ENCODE data around the gene TBC1D21. TPM values are rescaled to one million over a fixed set of nuclear protein-coding genes. Genes with fewer than 3 reads are reported as not detected.

The TBC1D21 gene
- total and polyA plus RNA-seq, 2 of the 4 experiments (the other 2 are of a cell fraction) = not detected

GRCh38 chr15:73843787-73844186, 29.6 kb upstream of the TBC1D21 start:
- no peak overlapping the region for H3K4me2 ChIP-seq (ENCODE audit: low read depth, low read length)
- H4K91ac ChIP-seq (ENCODE audit: insufficient read depth, low read depth, low read length) = no peak overlapping the region
- H2BK20ac ChIP-seq (ENCODE audit: low read depth, low read length) = no peak overlapping the region
- H2AK9ac ChIP-seq (replicated peaks; ENCODE audit: low read depth, low read length, poor library complexity) = no peak overlapping the region
- H3K4me3 ChIP-seq (ENCODE audit: insufficient read depth, low read depth, low read length) = no peak overlapping the region
- H3K27ac ChIP-seq (ENCODE audit: insufficient read depth, low read length) = no peak overlapping the region
- H2BK5ac ChIP-seq (ENCODE audit: low read depth, low read length, poor library complexity, severe bottlenecking) = no peak overlapping the region
- no peak overlapping the region for H2BK120ac ChIP-seq (ENCODE audit: low read depth, low read length)
- no peaks in the 10 kb centered on the region for H3K9me1 ChIP-seq (ENCODE audit: insufficient read depth, low read length)
- H3K27me3 ChIP-seq (ENCODE audit: control insufficient read depth, insufficient read depth, low read length) = peaks cover 64% of the 10 kb centered on the region
- no peak overlapping the region for H4K8ac ChIP-seq (ENCODE audit: low read depth in 2 of 2, low read length in 2 of 2)
- no peaks in the 10 kb centered on the region for H3K9me3 ChIP-seq (ENCODE audit: control insufficient read depth, insufficient read depth, low read length)
- no peaks in the 10 kb centered on the region for H4K20me1 ChIP-seq (ENCODE audit: insufficient read depth, low read length)
- no CpG with 5 or more reads among the region's 1 CpG for WGBS, 2 experiments (ENCODE audit: extremely low coverage in 2 of 2, insufficient read length in 1 of 2)
- H3K36me3 ChIP-seq (ENCODE audit: control insufficient read depth, insufficient read depth, low read length) = no peaks in the 10 kb centered on the region
- dilution Hi-C loops (cut with HindIII; ENCODE audit: low sequenced_read_pairs, unreplicated experiment) (no loop called here), in situ Hi-C loops (cut with MboI; ENCODE audit: low sequenced_read_pairs) (no loop called here), intact Hi-C loops (cut with micrococcal nuclease) (no loop called here)
- H3K79me1 ChIP-seq (ENCODE audit: low read depth in 1 of 2, low read length in 2 of 2) = no peaks in the 10 kb centered on the region
- DNase-seq (no peak), ATAC-seq (ENCODE audit: low read depth) (no peak)
- H3K14ac ChIP-seq (replicated peaks; ENCODE audit: low read depth, low read length) = no peak overlapping the region
- H3K9ac ChIP-seq (ENCODE audit: low read depth, low read length) = no peak overlapping the region
- H4K5ac ChIP-seq (ENCODE audit: low read depth, low read length) = no peak overlapping the region
- ChIA-PET POLR2A (ENCODE audit: unreplicated experiment) (no interaction called here), CTCF (interaction anchor here (0.6 kb wide), 1 partner anchor 926 kb away, joined by 3 read pairs; no protein-coding TSS in a partner anchor)
- H3K4me1 ChIP-seq (ENCODE audit: control insufficient read depth, insufficient read depth, low read length) = no peaks in the 10 kb centered on the region
- no TSS peak for BruUV-seq (replicated peaks)
- no peak overlapping the region for H2AK5ac ChIP-seq (ENCODE audit: low read depth, low read length)
- no peak overlapping the region for H3K4ac ChIP-seq (ENCODE audit: low read depth, low read length)
- TF ChIP-seq MXI1 (IDR thresholded peaks at IDR 0.05; ENCODE audit: borderline replicate concordance, low read depth, low read length) = no peak
- TF ChIP-seq RCOR1 (IDR thresholded peaks at IDR 0.05; ENCODE audit: insufficient replicate concordance, low read length) = no peak
- TF ChIP-seq MAFK (IDR thresholded peaks at IDR 0.05; ENCODE audit: low read depth, low read length) = no peak
- no peak for TF ChIP-seq CTCF (conservative IDR thresholded peaks at IDR 0.05; ENCODE audit: low read depth, low read length)
- no peak for TF ChIP-seq POLR2A (IDR thresholded peaks at IDR 0.05; ENCODE audit: low read depth, low read length)
- no peak for TF ChIP-seq RFX5 (IDR thresholded peaks at IDR 0.05; ENCODE audit: low read depth, low read length)
- TF ChIP-seq MAZ (IDR thresholded peaks at IDR 0.05; ENCODE audit: borderline replicate concordance, low read depth, low read length) = no peak
- TF ChIP-seq ELK1 (IDR thresholded peaks at IDR 0.05; ENCODE audit: borderline replicate concordance, low read depth, low read length) = no peak
- no peak for TF ChIP-seq USF2 (IDR thresholded peaks at IDR 0.05; ENCODE audit: low read depth, low read length)
- no peak for TF ChIP-seq NFE2L2 (IDR thresholded peaks at IDR 0.05; ENCODE audit: low read depth, low read length)
- no peak for TF ChIP-seq CEBPB (IDR thresholded peaks at IDR 0.05; ENCODE audit: low read depth, low read length)
- TF ChIP-seq CHD1 (IDR thresholded peaks at IDR 0.05; ENCODE audit: low read depth, low read length) = no peak
- no peak for TF ChIP-seq SMC3 (IDR thresholded peaks at IDR 0.05; ENCODE audit: low read depth, low read length)
- TF ChIP-seq FOS (IDR thresholded peaks at IDR 0.05; ENCODE audit: low read depth, low read length) = no peak
- H2AFZ ChIP-seq (replicated peaks; ENCODE audit: low read length, poor library complexity) = no peak overlapping the region
- H3K18ac ChIP-seq (ENCODE audit: low read depth, low read length) = no peak overlapping the region
- H2BK15ac ChIP-seq (ENCODE audit: low read depth, low read length) = no peak overlapping the region
- H3K56ac ChIP-seq (ENCODE audit: extremely low read depth, insufficient read depth, low read length) = no peak overlapping the region
- no peak overlapping the region for H3K23ac ChIP-seq (ENCODE audit: low read depth, low read length)

Measured in IMR-90 (cell line).